A673 (cell line): ENCODE measurements around the gene GPD1L. TPM values are rescaled to one million over a fixed set of nuclear protein-coding genes. Genes with fewer than 3 reads are reported as not detected.
"Not testable (repeated sequence)": the region's sequence is repeated elsewhere in the genome, so short reads cannot be mapped to it uniquely, and the experiment has no call there.

Experiments
- BruUV-seq: library from RNA; stranded (reverse); fragments of 400-500 nt; replicated peaks from 2 replicates; lab custom pipeline; 2021; lab: Mats Ljungman, UMichigan
- CTCF ChIA-PET: fragments of 300-600 bp; sonication (Branson Sonifier 250); formaldehyde crosslinking; loops from one replicate; lab custom pipeline; 2022; ENCODE audit warnings: antibody characterized with exemption; lab: Charles Lee
- POLR2A ChIA-PET: fragments of 300-600 bp; sonication (Branson Sonifier 250); formaldehyde crosslinking; loops from one replicate; lab custom pipeline; 2022; ENCODE audit warnings: antibody characterized with exemption; ENCODE audit not compliant: low non-redundant PET; lab: Charles Lee
- DNase-seq: peaks from one replicate; pipeline ENCODE4 v3.0.0-alpha.2; 2015; ENCODE audit warnings: low spot score
- H3K27ac ChIP-seq: fragments of 200-600 bp; sonication (generic); 2 replicates; pipeline ENCODE4 v1.5.1; 2016; ENCODE audit warnings: mixed run types, low read depth, mild to moderate bottlenecking, mixed read lengths, antibody characterized with exemption, low read length; ENCODE audit not compliant: poor library complexity, severe bottlenecking
- H3K27me3 ChIP-seq: fragments of 200-600 bp; sonication (generic); replicated peaks from 2 replicates; pipeline ENCODE4 v1.6.1; 2017; ENCODE audit warnings: mixed run types, low read depth, mild to moderate bottlenecking, mixed read lengths, antibody characterized with exemption, low read length; ENCODE audit not compliant: insufficient read depth, poor library complexity
- H3K36me3 ChIP-seq: fragments of 200-600 bp; sonication (generic); 2 replicates; pipeline ENCODE4 v1.6.1; 2016; ENCODE audit warnings: mixed run types, mild to moderate bottlenecking, mixed read lengths, antibody characterized with exemption, low read length; ENCODE audit not compliant: insufficient read depth, poor library complexity, severe bottlenecking
- H3K4me1 ChIP-seq: fragments of 200-600 bp; sonication (generic); 2 replicates; pipeline ENCODE4 v1.6.1; 2017; ENCODE audit warnings: mixed run types, mild to moderate bottlenecking, mixed read lengths, antibody characterized with exemption, low read length; ENCODE audit not compliant: insufficient read depth, poor library complexity, severe bottlenecking
- H3K4me3 ChIP-seq: fragments of 200-600 bp; sonication (generic); 2 replicates; pipeline ENCODE4 v1.5.1; 2016; ENCODE audit warnings: low read depth, mixed run types, mild to moderate bottlenecking, mixed read lengths, low read length; ENCODE audit not compliant: poor library complexity, severe bottlenecking
- H3K9me3 ChIP-seq: fragments of 200-600 bp; sonication (generic); 2 replicates; pipeline ENCODE4 v1.6.1; 2016; ENCODE audit warnings: mixed run types, low read depth, mild to moderate bottlenecking, mixed read lengths, antibody characterized with exemption, low read length; ENCODE audit not compliant: poor library complexity, severe bottlenecking
- EZH2 ChIP-seq: fragments of 200-600 bp; sonication (generic); IDR thresholded peaks from 2 replicates; pipeline ENCODE4 v1.6.1; 2017; ENCODE audit warnings: borderline replicate concordance, low read depth, mild to moderate bottlenecking, mixed read lengths, antibody characterized with exemption, low read length; ENCODE audit not compliant: poor library complexity, severe bottlenecking
- intact Hi-C: fragments of 100-400 bp; cut with micrococcal nuclease; formaldehyde crosslinking; loops from one replicate; pipeline ENCODE4 v1.10.0; 2022; ENCODE audit not compliant: unreplicated experiment
- total RNA-seq: library from RNA; stranded (reverse); gene quantifications from 2 replicates; pipeline ENCODE4 v1.2.3, GENCODE V29; 2021
- TF ChIP-seq, protein P1 (sequence below): fragments of 300-800, 200-600 bp; sonication (generic); conservative IDR thresholded peaks from 2 replicates; pipeline ENCODE4 v1.5.1; 2017; ENCODE audit warnings: low read depth, mild to moderate bottlenecking, antibody characterized with exemption, low read length, moderate library complexity, mixed read lengths

The GPD1L gene
- total RNA-seq, 1 experiment from 2014 or later = 9.9 TPM

DNA sequence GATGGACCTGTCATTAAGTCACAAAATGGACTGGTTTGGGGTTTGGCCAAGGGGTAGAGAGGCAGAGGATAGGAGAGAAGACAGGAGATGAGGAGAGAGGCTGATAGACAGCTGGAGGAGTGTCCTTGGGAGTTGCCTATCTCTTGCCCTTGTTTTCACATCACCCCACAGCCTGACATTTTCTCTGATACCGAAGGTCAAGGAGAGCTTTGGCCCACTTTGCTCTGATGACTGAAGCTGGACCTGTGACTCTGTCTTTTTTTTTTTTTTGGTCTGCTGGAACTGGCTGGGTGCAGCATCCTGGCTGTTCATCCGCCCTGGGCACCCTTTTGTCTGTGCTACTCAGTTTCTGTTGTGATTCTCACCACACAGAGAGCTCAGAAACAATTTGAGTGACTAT is 5.1 kb downstream of the GPD1L start:
- Histone ChIP-seq H3K4me1 (peaks cover 19% of the 10 kb centered on the region), H3K27ac (no peak overlapping the region), H3K27me3 (no peaks in the 10 kb centered on the region), H3K9me3 (no peaks in the 10 kb centered on the region), H3K36me3 (no peaks in the 10 kb centered on the region), H3K4me3 (no peak overlapping the region)
- TF ChIP-seq, protein P1, sequence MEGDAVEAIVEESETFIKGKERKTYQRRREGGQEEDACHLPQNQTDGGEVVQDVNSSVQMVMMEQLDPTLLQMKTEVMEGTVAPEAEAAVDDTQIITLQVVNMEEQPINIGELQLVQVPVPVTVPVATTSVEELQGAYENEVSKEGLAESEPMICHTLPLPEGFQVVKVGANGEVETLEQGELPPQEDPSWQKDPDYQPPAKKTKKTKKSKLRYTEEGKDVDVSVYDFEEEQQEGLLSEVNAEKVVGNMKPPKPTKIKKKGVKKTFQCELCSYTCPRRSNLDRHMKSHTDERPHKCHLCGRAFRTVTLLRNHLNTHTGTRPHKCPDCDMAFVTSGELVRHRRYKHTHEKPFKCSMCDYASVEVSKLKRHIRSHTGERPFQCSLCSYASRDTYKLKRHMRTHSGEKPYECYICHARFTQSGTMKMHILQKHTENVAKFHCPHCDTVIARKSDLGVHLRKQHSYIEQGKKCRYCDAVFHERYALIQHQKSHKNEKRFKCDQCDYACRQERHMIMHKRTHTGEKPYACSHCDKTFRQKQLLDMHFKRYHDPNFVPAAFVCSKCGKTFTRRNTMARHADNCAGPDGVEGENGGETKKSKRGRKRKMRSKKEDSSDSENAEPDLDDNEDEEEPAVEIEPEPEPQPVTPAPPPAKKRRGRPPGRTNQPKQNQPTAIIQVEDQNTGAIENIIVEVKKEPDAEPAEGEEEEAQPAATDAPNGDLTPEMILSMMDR = no peak
- no peak for TF ChIP-seq EZH2
- no TSS peak for BruUV-seq
- intact Hi-C loops = no loop called here
- ChIA-PET POLR2A (interaction anchor here (0.6 kb wide), 1 partner anchor 212 kb away, joined by 4 read pairs; no protein-coding TSS in a partner anchor), CTCF (no interaction called here)
- no peak for DNase-seq

- no peaks in the 10 kb centered on the region for H3K9me3 ChIP-seq
- no peak for DNase-seq
- BruUV-seq = no TSS peak
- H3K27me3 ChIP-seq = no peaks in the 10 kb centered on the region
- peaks cover 17% of the 10 kb centered on the region for H3K4me1 ChIP-seq
- POLR2A ChIA-PET = no interaction called here
- CTCF ChIA-PET = no interaction called here
- no peaks in the 10 kb centered on the region for H3K36me3 ChIP-seq
- TF ChIP-seq, protein P1 = no peak
- TF ChIP-seq EZH2 = no peak
- H3K27ac ChIP-seq = no peak overlapping the region
- no peak overlapping the region for H3K4me3 ChIP-seq
- intact Hi-C loops = no loop called here
These were observed 7.1 kb downstream of the GPD1L start for GRCh38 chr3:32113566-32113965.

GRCh38 chr3:32113981-32114545 is 7.6 kb downstream of the GPD1L start:
- no peak for DNase-seq
- no peak for TF ChIP-seq EZH2
- TF ChIP-seq, protein P1 = no peak
- ChIA-PET POLR2A (no interaction called here), CTCF (no interaction called here)
- Histone ChIP-seq H3K9me3 (no peaks in the 10 kb centered on the region), H3K36me3 (no peaks in the 10 kb centered on the region), H3K27ac (no peak overlapping the region), H3K4me3 (no peak overlapping the region), H3K4me1 (peaks cover 12% of the 10 kb centered on the region), H3K27me3 (no peaks in the 10 kb centered on the region)
- no TSS peak for BruUV-seq
- intact Hi-C loops = no loop called here

DNA sequence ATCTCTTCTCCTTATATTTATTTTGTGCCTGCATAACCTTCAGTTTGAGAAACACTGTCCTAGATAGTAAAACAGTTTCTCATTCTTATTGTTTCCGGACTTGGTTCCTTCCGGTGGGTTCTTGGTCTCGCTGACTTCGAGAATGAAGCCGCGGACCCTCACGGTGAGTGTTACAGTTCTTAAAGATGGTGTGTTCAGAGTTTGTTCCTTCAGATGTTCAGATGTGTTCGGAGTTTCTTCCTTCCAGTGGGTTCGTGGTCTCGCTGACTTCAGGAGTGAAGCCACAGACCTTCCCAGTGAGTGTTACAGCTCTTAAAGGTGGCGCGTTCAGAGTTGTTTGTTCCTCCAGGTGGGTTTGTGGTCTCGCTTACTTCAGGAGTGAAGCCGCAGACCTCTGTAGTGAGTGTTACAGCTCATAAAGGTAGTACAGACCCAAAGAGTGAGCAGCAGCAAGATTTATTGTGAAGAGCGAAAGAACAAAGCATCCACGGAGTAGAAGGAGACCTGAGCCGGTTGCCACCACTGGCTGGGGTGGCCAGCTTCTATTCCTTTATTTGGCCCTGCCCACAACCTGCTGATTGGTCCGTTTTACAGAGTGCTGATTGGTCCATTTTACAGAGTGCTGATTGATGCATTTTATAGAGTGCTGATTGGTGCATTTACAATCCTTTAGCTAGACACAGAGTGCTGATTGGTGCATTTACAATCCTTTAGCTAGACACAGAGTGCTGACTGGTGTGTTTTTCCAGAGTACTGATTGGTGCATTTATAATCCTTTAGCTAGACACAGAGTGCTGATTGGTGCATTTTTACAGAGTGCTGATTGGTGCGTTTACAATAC is 8.3 kb downstream of the GPD1L start:
- CTCF ChIA-PET = not testable (repeated sequence)

More for the DNA sequence above, 8.3 kb downstream of the GPD1L start:
- H3K9me3 ChIP-seq, BruUV-seq, intact Hi-C loops, H3K36me3 ChIP-seq, H3K27me3 ChIP-seq, DNase-seq, H3K4me1 ChIP-seq, H3K27ac ChIP-seq, POLR2A ChIA-PET, H3K4me3 ChIP-seq: not testable (repeated sequence)
